ENCODE data around the gene CDC14A. TPM values are rescaled to one million over a fixed set of nuclear protein-coding genes. Genes with fewer than 3 reads are reported as not detected.

CDC14A gene
- total and polyA plus RNA-seq, 11 donors = 1.7 to 8.8 (median 3.5) TPM

DNA sequence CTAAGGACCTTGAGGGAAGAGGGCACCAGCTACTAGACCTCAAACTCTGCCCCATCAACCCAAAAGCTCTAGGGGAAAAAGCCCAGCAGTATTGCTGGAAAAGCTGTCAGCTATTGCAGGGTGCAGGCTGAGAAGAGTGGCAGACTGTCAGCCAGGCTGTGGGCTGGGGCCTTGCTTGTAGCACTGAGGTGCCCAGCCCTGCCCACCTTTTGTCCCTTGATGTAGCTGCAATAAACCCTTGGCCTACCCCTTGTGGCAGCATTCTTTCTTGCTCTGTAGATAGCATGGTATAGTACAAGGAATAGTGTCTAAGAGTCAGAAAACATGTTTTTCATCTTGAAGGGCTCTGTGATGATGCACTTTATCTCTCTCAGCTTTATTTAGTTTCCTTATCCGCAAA, 39.4 kb downstream of the CDC14A start:
- 55 to 69% (median 62%) methylated on average over 1 of the region's 1 CpG for WGBS, 4 donors
- no peaks in the 10 kb centered on the region for H3K27me3 ChIP-seq
- intact Hi-C loops (cut with DNase I) = no loop called here
- ATAC-seq = no peak
- H3K27ac ChIP-seq = peak overlapping the region in 1 of 12 donors; percentile 12
- DNase-seq = no peak
- H3K9me3 ChIP-seq = no peaks in the 10 kb centered on the region
- H3K4me3 ChIP-seq = no peak overlapping the region
- no peak for TF ChIP-seq POLR2A (IDR thresholded peaks at IDR 0.05)
- no peak for TF ChIP-seq CTCF (IDR thresholded peaks at IDR 0.05)
- peaks cover 0 to 50% (median 4%) of the 10 kb centered on the region in 12 donors for H3K4me1 ChIP-seq
- H3K36me3 ChIP-seq = peaks cover 0 to 25% (median 5%) of the 10 kb centered on the region in 9 donors

DNA sequence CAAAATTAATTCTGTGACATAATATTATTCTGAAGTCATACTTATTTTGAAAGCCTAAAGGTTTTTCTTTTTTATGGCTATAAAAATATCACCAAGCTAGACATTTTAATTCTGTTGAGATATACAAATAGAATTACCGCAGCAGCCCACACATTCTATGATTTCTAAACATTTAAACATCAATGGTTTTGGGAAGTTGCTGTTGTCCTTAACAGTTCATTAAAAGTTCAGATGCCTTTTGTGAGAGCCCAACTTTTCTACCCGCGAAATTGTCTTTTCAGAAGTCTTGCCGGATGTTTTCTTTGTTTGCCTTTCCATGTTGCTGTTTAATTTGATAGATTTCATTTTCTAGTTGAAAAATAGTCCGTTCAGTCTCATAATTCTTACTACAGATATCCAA, 40.5 kb downstream of the CDC14A start:
- Histone ChIP-seq H3K27ac (peak overlapping the region in 1 of 12 donors; percentile 58), H3K4me1 (peaks cover 0 to 45% (median 4%) of the 10 kb centered on the region in 12 donors), H3K27me3 (no peaks in the 10 kb centered on the region), H3K36me3 (peaks cover 0 to 25% (median 5%) of the 10 kb centered on the region in 9 donors), H3K4me3 (no peak overlapping the region), H3K9me3 (no peaks in the 10 kb centered on the region)
- DNase-seq (no peak), ATAC-seq (no peak)
- TF ChIP-seq POLR2A (IDR thresholded peaks at IDR 0.05) (no peak), CTCF (IDR thresholded peaks at IDR 0.05) (no peak)
- 81 to 88% (median 83%) methylated on average over 5 of the region's 5 CpGs for WGBS, 4 donors
- intact Hi-C loops (cut with DNase I) = no loop called here

DNA sequence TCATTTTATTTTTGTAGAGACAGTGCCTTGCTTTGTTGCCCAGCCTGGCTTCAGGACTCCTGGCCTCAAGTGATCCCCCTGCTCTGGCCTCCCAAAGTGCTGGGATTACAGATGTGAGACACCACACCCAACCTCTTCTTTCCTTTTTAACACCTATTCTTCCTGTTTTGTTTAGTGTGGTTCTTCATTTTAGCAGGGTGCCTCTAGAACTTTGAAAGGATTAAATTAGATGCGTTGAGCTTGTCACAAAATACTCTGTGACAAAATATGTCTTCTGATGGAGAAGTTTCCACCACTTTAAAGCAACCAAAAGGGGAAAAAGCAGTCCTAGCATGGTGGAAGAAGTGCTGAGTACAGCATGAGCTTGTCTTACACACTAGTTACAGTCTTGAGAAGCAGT, 42.0 kb downstream of the CDC14A start:
- WGBS, 4 donors = 73 to 85% (median 80%) methylated on average over 1 of the region's 1 CpG
- peak overlapping the region in 2 of 12 donors; percentile 19 to 70 for H3K27ac ChIP-seq
- TF ChIP-seq CTCF (IDR thresholded peaks at IDR 0.05) = no peak
- no peak for TF ChIP-seq POLR2A (IDR thresholded peaks at IDR 0.05)
- no peak for DNase-seq
- H3K4me1 ChIP-seq = peaks cover 0 to 51% (median 0%) of the 10 kb centered on the region in 12 donors
- intact Hi-C loops (cut with DNase I) = no loop called here
- no peak overlapping the region for H3K4me3 ChIP-seq
- H3K9me3 ChIP-seq = no peaks in the 10 kb centered on the region
- no peak for ATAC-seq
- H3K27me3 ChIP-seq = no peaks in the 10 kb centered on the region
- H3K36me3 ChIP-seq = peaks cover 0 to 25% (median 5%) of the 10 kb centered on the region in 9 donors

DNA sequence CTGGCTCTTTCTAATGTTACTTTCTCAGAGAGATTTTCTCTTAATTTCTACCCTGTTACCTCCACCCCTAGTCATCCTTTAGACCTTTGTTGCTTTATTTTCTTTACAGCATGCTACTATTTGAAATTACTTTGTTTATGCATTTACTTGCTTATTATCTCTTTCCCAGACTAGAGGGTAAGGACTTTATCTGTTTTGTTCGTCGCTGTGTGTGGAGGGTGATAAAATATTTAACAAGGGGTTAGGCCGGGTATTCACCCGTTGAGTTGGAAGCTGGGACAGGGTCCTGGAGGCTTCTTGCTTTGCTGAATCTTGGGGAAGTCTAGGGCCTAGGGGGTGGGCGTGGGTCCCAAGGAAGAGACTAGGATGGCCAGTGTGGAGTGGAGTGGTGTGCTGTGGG, 43.6 kb downstream of the CDC14A start:
- ATAC-seq (no peak), DNase-seq (no peak)
- H3K27ac ChIP-seq = peak overlapping the region in 1 of 12 donors; percentile 86
- 79 to 86% (median 84%) methylated on average over 5 of the region's 5 CpGs for WGBS, 4 donors
- H3K4me1 ChIP-seq = peaks cover 0 to 66% (median 6%) of the 10 kb centered on the region in 12 donors
- intact Hi-C loops (cut with DNase I) = loop anchor here in 3 of 10 donors (5.0 kb wide), 2 partner anchors 39 to 44 kb away; partner anchors contain the start of gene CDC14A (in 1 of the 3)
- TF ChIP-seq CTCF (IDR thresholded peaks at IDR 0.05) (no peak), POLR2A (IDR thresholded peaks at IDR 0.05) (no peak)
- H3K4me3 ChIP-seq = no peak overlapping the region
- H3K27me3 ChIP-seq = no peaks in the 10 kb centered on the region
- no peaks in the 10 kb centered on the region for H3K9me3 ChIP-seq
- peaks cover 0 to 20% (median 3%) of the 10 kb centered on the region in 9 donors for H3K36me3 ChIP-seq

All from heart left ventricle (tissue), 16 donors.